Endothelial cell of umbilical vein (primary cell): Measurements from ENCODE around the gene ASB11. TPM values are rescaled to one million over a fixed set of nuclear protein-coding genes. Genes with fewer than 3 reads are reported as not detected.

Experiments
- BruUV-seq: library from RNA; stranded (reverse); fragments of 400-500 nt; replicated peaks from 2 replicates; lab custom pipeline; 2021; lab: Mats Ljungman, UMichigan
- CTCF ChIA-PET: fragments of 300-600, 350-600 bp; sonication (Branson Sonifier 250); formaldehyde crosslinking; loops from one replicate; lab custom pipeline; 2021; ENCODE audit warnings: antibody characterized with exemption, inconsistent platforms; lab: Charles Lee
- POLR2A ChIA-PET: fragments of 300-600, 350-600 bp; sonication (Branson Sonifier 250); formaldehyde crosslinking; loops from one replicate; lab custom pipeline; 2021; ENCODE audit warnings: antibody characterized with exemption, inconsistent platforms; lab: Charles Lee
- DNase-seq: peaks from one replicate; pipeline ENCODE4 v3.0.0-alpha.2; 2011; ENCODE audit warnings: low read depth, low spot score
- FAIRE-seq: peaks from 2 replicates; lab custom pipeline; 2011; peaks lifted over from hg19 to GRCh38; lab: Jason Lieb, UNC
- H2AFZ ChIP-seq: 2 replicates; pipeline ENCODE4 v1.6.0; 2012; ENCODE audit warnings: low read depth, low read length, control low read depth, inconsistent platforms
- H3K27ac ChIP-seq: 2 replicates; pipeline ENCODE4 v1.5.1; 2011; ENCODE audit warnings: low read depth, mild to moderate bottlenecking, control low read depth, low read length, moderate library complexity; ENCODE audit not compliant: insufficient read depth
- H3K27me3 ChIP-seq, 2 experiments: 2 replicates each; pipeline versions ENCODE4 v1.6.0 to v1.6.1; 2011; ENCODE audit warnings: low read length in 2 of 2, mixed read lengths in 1 of 2; ENCODE audit not compliant: control insufficient read depth in 2 of 2, insufficient read depth in 2 of 2
- H3K36me3 ChIP-seq, 2 experiments: 2 replicates in 1 of 2; 3 replicates in 1 of 2; pipeline ENCODE4 v1.5.1; 2011; ENCODE audit warnings: low read length in 2 of 2, mild to moderate bottlenecking in 1 of 2, moderate library complexity in 1 of 2; ENCODE audit not compliant: control insufficient read depth in 2 of 2, insufficient read depth in 2 of 2; ENCODE audit errors: extremely low read depth in 1 of 2
- H3K4me1 ChIP-seq: 3 replicates; pipeline ENCODE4 v1.5.1; 2011; ENCODE audit warnings: mild to moderate bottlenecking, low read length; ENCODE audit not compliant: control insufficient read depth, insufficient read depth; ENCODE audit errors: extremely low read depth
- H3K4me2 ChIP-seq: 2 replicates; pipeline ENCODE4 v1.6.1; 2011; ENCODE audit warnings: low read length, control low read depth, mixed read lengths; ENCODE audit not compliant: insufficient read depth
- H3K4me3 ChIP-seq, 3 experiments: fragments of 200-600 bp in 1 of 3; sonication (generic), shearing (Covaris generic) in 1 of 3; replicated peaks in 1 of 3; 2 replicates each; pipeline ENCODE4 v1.5.1; 2011 to 2016; ENCODE audit warnings: control low read depth in 3 of 3, low read length in 3 of 3, mild to moderate bottlenecking in 2 of 3, inconsistent platforms in 1 of 3, low read depth in 1 of 3, moderate library complexity in 1 of 3; ENCODE audit not compliant: insufficient read depth in 1 of 3
- H3K79me2 ChIP-seq: 2 replicates; pipeline ENCODE4 v1.6.0; 2012; ENCODE audit warnings: low read length, inconsistent platforms; ENCODE audit not compliant: control insufficient read depth, insufficient read depth
- H3K9ac ChIP-seq: replicated peaks from 2 replicates; pipeline ENCODE3; 2011; ENCODE audit warnings: low read length, control low read depth; ENCODE audit not compliant: insufficient read depth; ENCODE audit errors: extremely low read depth
- H3K9me1 ChIP-seq: replicated peaks from 3 replicates; pipeline ENCODE4 v1.6.0; 2011; ENCODE audit warnings: mild to moderate bottlenecking, low read length; ENCODE audit not compliant: control insufficient read depth, insufficient read depth; ENCODE audit errors: extremely low read depth
- H3K9me3 ChIP-seq: replicated peaks from 2 replicates; pipeline ENCODE4 v1.5.1; 2012; ENCODE audit warnings: low read length, inconsistent platforms; ENCODE audit not compliant: control insufficient read depth, insufficient read depth
- H4K20me1 ChIP-seq: replicated peaks from 2 replicates; pipeline ENCODE3; 2011; ENCODE audit warnings: mild to moderate bottlenecking, low read length; ENCODE audit not compliant: control insufficient read depth, insufficient read depth; ENCODE audit errors: extremely low read depth
- CTCF ChIP-seq, 2 donors: IDR thresholded peaks; 1 replicate in 1 of 2; 2 replicates in 1 of 2; pipeline ENCODE4 v1.5.1; 2011; ENCODE audit warnings: low read length in 2 of 2, mild to moderate bottlenecking in 2 of 2, moderate library complexity in 2 of 2, control low read depth in 1 of 2, inconsistent platforms in 1 of 2, low read depth in 1 of 2; ENCODE audit not compliant: insufficient read depth in 1 of 2; ENCODE audit errors: extremely low read depth in 1 of 2
- EZH2 ChIP-seq: IDR thresholded peaks from 2 replicates; pipeline ENCODE4 v1.6.1; 2012; ENCODE audit warnings: borderline replicate concordance, low read depth, mild to moderate bottlenecking, moderate library complexity, low read length, inconsistent platforms; ENCODE audit not compliant: severe bottlenecking
- FOS ChIP-seq: IDR thresholded peaks from 2 replicates; pipeline ENCODE4 v1.6.1; 2011; ENCODE audit warnings: mild to moderate bottlenecking, low read length, moderate library complexity, borderline replicate concordance; ENCODE audit not compliant: insufficient read depth
- GATA2 ChIP-seq: IDR thresholded peaks from 2 replicates; pipeline ENCODE4 v1.7.0; 2011; ENCODE audit warnings: low read depth, mild to moderate bottlenecking, moderate library complexity, mixed read lengths, low read length; ENCODE audit not compliant: insufficient read length, insufficient read depth
- JUN ChIP-seq: IDR thresholded peaks from 2 replicates; pipeline ENCODE4 v1.6.1; 2011; ENCODE audit warnings: borderline replicate concordance, low read depth; ENCODE audit not compliant: insufficient read length, insufficient read depth
- MAX ChIP-seq: IDR thresholded peaks from 2 replicates; pipeline ENCODE4 v1.6.1; 2011; ENCODE audit not compliant: insufficient read depth, insufficient read length
- MYC ChIP-seq: IDR thresholded peaks from one replicate; pipeline ENCODE4 v1.6.1; 2011; ENCODE audit warnings: mild to moderate bottlenecking, low read depth, low read length
- POLR2A ChIP-seq: IDR thresholded peaks from 2 replicates; pipeline ENCODE4 v1.6.1; 2012; ENCODE audit warnings: low read depth, mild to moderate bottlenecking, control low read depth, low read length
- POLR2AphosphoS5 ChIP-seq: IDR thresholded peaks from 2 replicates; pipeline ENCODE4 v1.6.1; 2012; ENCODE audit warnings: low read depth, mild to moderate bottlenecking, control low read depth, low read length, moderate library complexity; ENCODE audit not compliant: insufficient read depth
- dilution Hi-C: fragments of 300-500 bp; cut with MboI; formaldehyde crosslinking; loops from one replicate; pipeline ENCODE4 v1.15.0; 2019; ENCODE audit warnings: low sequenced_read_pairs; ENCODE audit not compliant: extremely low pct_ligation_motif_present
- intact Hi-C: fragments of 100-400 bp; cut with micrococcal nuclease; formaldehyde crosslinking; loops from one replicate; pipeline ENCODE4 v1.10.0; 2022
- polyA plus RNA-seq, 4 experiments: library from polyadenylated mRNA; depleted of rRNA in 3 of 4; stranded (reverse) in 3 of 4; unstranded in 1 of 4; fragments of >200 nt; gene quantifications; 2 replicates each; pipeline versions ENCODE4 v1.2.1 to v1.2.3, GENCODE V29; 2011 to 2012; ENCODE audit warnings: missing spikeins in 1 of 4
- total RNA-seq: library from RNA; stranded (reverse); gene quantifications from 2 replicates; pipeline ENCODE4 v1.2.3, GENCODE V29; 2021

The ASB11 gene
- total and polyA plus RNA-seq, 2 donors (not counting 3 experiments of a cell fraction or from before 2014, with no cell fraction given), result 0.06 to 0.15 TPM

- no peaks in the 10 kb centered on the region for H4K20me1 ChIP-seq
- POLR2A ChIA-PET, result no interaction called here
Observed at GRCh38 chrX:15319075-15319474, 3.6 kb upstream of the ASB11 start.

GRCh38 chrX:15314472-15314871 lies 968 bp downstream of the ASB11 start:
- Histone ChIP-seq H3K79me2 (no peaks in the 10 kb centered on the region), H2AFZ (no peak overlapping the region), H3K9ac (no peak overlapping the region), H3K4me2 (no peak overlapping the region), H3K4me3 (no peak overlapping the region), H4K20me1 (no peaks in the 10 kb centered on the region), H3K36me3 (no peaks in the 10 kb centered on the region), H3K9me3 (no peaks in the 10 kb centered on the region), H3K27me3 (no peaks in the 10 kb centered on the region), H3K9me1 (no peaks in the 10 kb centered on the region), H3K27ac (no peak overlapping the region), H3K4me1 (peaks cover 6% of the 10 kb centered on the region)
- ChIA-PET CTCF (no interaction called here), POLR2A (no interaction called here)
- dilution Hi-C loops (no loop called here), intact Hi-C loops (no loop called here)
- FAIRE-seq (no peak), DNase-seq (no peak)
- TF ChIP-seq JUN (no peak), POLR2A (no peak), CTCF (IDR thresholded peaks at IDR 0.05; ENCODE audit: extremely low read depth in 1 of 2, insufficient read depth in 1 of 2, low read depth in 1 of 2, low read length in 2 of 2) (no peak), FOS (no peak), EZH2 (no peak), MYC (no peak), MAX (no peak), GATA2 (no peak), POLR2AphosphoS5 (no peak)
- no TSS peak for BruUV-seq

More at GRCh38 chrX:15319075-15319474, 3.6 kb upstream of the ASB11 start:
- intact Hi-C loops, result no loop called here
- H3K9ac ChIP-seq, result no peak overlapping the region
- H3K4me3 ChIP-seq, result no peak overlapping the region
- no peaks in the 10 kb centered on the region for H3K9me3 ChIP-seq
- H3K4me1 ChIP-seq, result no peaks in the 10 kb centered on the region
- FAIRE-seq, result no peak
- CTCF ChIA-PET, result no interaction called here
- no peaks in the 10 kb centered on the region for H3K9me1 ChIP-seq
- dilution Hi-C loops, result no loop called here
- DNase-seq, result no peak
- no peak overlapping the region for H2AFZ ChIP-seq
- H3K36me3 ChIP-seq, result no peaks in the 10 kb centered on the region
- BruUV-seq, result no TSS peak
- H3K27me3 ChIP-seq, result no peaks in the 10 kb centered on the region
- no peak overlapping the region for H3K27ac ChIP-seq
- H3K79me2 ChIP-seq, result no peaks in the 10 kb centered on the region
- TF ChIP-seq JUN (no peak), GATA2 (no peak), POLR2AphosphoS5 (no peak), EZH2 (no peak), MYC (no peak)
- H3K4me2 ChIP-seq, result no peak overlapping the region
